ENCODE results near the gene BAIAP2L2. TPM values are rescaled to one million over a fixed set of nuclear protein-coding genes. Genes with fewer than 3 reads are reported as not detected.

BAIAP2L2 gene
- total RNA-seq, 1 donor from 2014 or later: 0.86 TPM

GRCh38 chr22:38066381-38067027 is 44.0 kb downstream of the BAIAP2L2 start:
- no peak for TF ChIP-seq EZH2phosphoT487 (IDR thresholded peaks at IDR 0.05)
- no peak for TF ChIP-seq EZH2 (IDR thresholded peaks at IDR 0.05)
- TF ChIP-seq CTCF (IDR thresholded peaks at IDR 0.05): no peak
- peaks cover 3% of the 10 kb centered on the region for H3K36me3 Mint-ChIP-seq
- H3K27ac Mint-ChIP-seq: no peak overlapping the region
- Histone ChIP-seq H3K9ac (no peak overlapping the region), H3K4me3 (no peak overlapping the region), H3K27me3 (no peaks in the 10 kb centered on the region), H2AFZ (replicated peaks) (no peak overlapping the region), H3K9me3 (ENCODE audit: low read depth) (no peaks in the 10 kb centered on the region), H3K36me3 (no peaks in the 10 kb centered on the region), H3K27ac (no peak overlapping the region), H3K79me2 (ENCODE audit: low read depth) (no peaks in the 10 kb centered on the region), H3K4me1 (no peaks in the 10 kb centered on the region), H3F3A (ENCODE audit: low read depth) (no peaks in the 10 kb centered on the region), H3K4me2 (no peak overlapping the region), H4K20me1 (ENCODE audit: low read depth) (no peaks in the 10 kb centered on the region)
- no peak for DNase-seq (ENCODE audit: low spot score)
- H3K9me3 Mint-ChIP-seq: no peaks in the 10 kb centered on the region
- H3K4me3 Mint-ChIP-seq: no peak overlapping the region
- no peaks in the 10 kb centered on the region for H3K27me3 Mint-ChIP-seq (ENCODE audit: insufficient read depth, low read depth)
- peaks cover 22% of the 10 kb centered on the region for H3K4me1 Mint-ChIP-seq

GRCh38 chr22:38065539-38065938 is 44.9 kb downstream of the BAIAP2L2 start:
- H3K27me3 ChIP-seq: no peaks in the 10 kb centered on the region
- H3K9ac ChIP-seq: no peak overlapping the region
- no peak overlapping the region for H3K4me3 ChIP-seq
- H3K27ac ChIP-seq: no peak overlapping the region
- TF ChIP-seq CTCF (IDR thresholded peaks at IDR 0.05) (no peak), EZH2phosphoT487 (IDR thresholded peaks at IDR 0.05) (no peak), EZH2 (IDR thresholded peaks at IDR 0.05) (no peak)
- no peaks in the 10 kb centered on the region for H3K9me3 Mint-ChIP-seq
- no peaks in the 10 kb centered on the region for H3K9me3 ChIP-seq (ENCODE audit: low read depth)
- peaks cover 3% of the 10 kb centered on the region for H3K36me3 Mint-ChIP-seq
- H3K4me1 Mint-ChIP-seq: peaks cover 17% of the 10 kb centered on the region
- H2AFZ ChIP-seq (replicated peaks): no peak overlapping the region
- no peaks in the 10 kb centered on the region for H3K36me3 ChIP-seq
- H3K27ac Mint-ChIP-seq: no peak overlapping the region
- H3K79me2 ChIP-seq (ENCODE audit: low read depth): no peaks in the 10 kb centered on the region
- H3K4me2 ChIP-seq: no peak overlapping the region
- H3F3A ChIP-seq (ENCODE audit: low read depth): no peaks in the 10 kb centered on the region
- DNase-seq (ENCODE audit: low spot score): no peak
- no peak overlapping the region for H3K4me3 Mint-ChIP-seq
- no peaks in the 10 kb centered on the region for H3K4me1 ChIP-seq
- H3K27me3 Mint-ChIP-seq (ENCODE audit: insufficient read depth, low read depth): no peaks in the 10 kb centered on the region
- no peaks in the 10 kb centered on the region for H4K20me1 ChIP-seq (ENCODE audit: low read depth)

GRCh38 chr22:38062791-38063190 is 47.7 kb downstream of the BAIAP2L2 start:
- no peak overlapping the region for H2AFZ ChIP-seq (replicated peaks)
- Mint-ChIP-seq H3K27ac (no peak overlapping the region), H3K4me1 (peaks cover 11% of the 10 kb centered on the region), H3K27me3 (ENCODE audit: insufficient read depth, low read depth) (no peaks in the 10 kb centered on the region), H3K36me3 (peaks cover 15% of the 10 kb centered on the region), H3K9me3 (no peaks in the 10 kb centered on the region), H3K4me3 (no peak overlapping the region)
- no peaks in the 10 kb centered on the region for H4K20me1 ChIP-seq (ENCODE audit: low read depth)
- DNase-seq (ENCODE audit: low spot score): no peak
- no peak overlapping the region for H3K9ac ChIP-seq
- H3F3A ChIP-seq (ENCODE audit: low read depth): no peaks in the 10 kb centered on the region
- no peak overlapping the region for H3K27ac ChIP-seq
- H3K36me3 ChIP-seq: no peaks in the 10 kb centered on the region
- H3K4me3 ChIP-seq: no peak overlapping the region
- TF ChIP-seq EZH2phosphoT487 (IDR thresholded peaks at IDR 0.05): no peak
- no peak for TF ChIP-seq CTCF (IDR thresholded peaks at IDR 0.05)
- no peak for TF ChIP-seq EZH2 (IDR thresholded peaks at IDR 0.05)
- peaks cover 4% of the 10 kb centered on the region for H3K4me1 ChIP-seq
- H3K9me3 ChIP-seq (ENCODE audit: low read depth): no peaks in the 10 kb centered on the region
- H3K4me2 ChIP-seq: no peak overlapping the region
- peaks cover 7% of the 10 kb centered on the region for H3K79me2 ChIP-seq (ENCODE audit: low read depth)
- no peaks in the 10 kb centered on the region for H3K27me3 ChIP-seq

All from neural progenitor cell (in vitro differentiated cells).